Activated CD8-positive, alpha-beta memory T cell treated with anti-CD3 and anti-CD28 coated beads for 24 hours (primary cell): ENCODE data around the gene TGOLN2.

Experiments used
- DNase-seq: peaks from one replicate; pipeline ENCODE4 v3.0.0-alpha.2; 2020

Gene TGOLN2

DNA sequence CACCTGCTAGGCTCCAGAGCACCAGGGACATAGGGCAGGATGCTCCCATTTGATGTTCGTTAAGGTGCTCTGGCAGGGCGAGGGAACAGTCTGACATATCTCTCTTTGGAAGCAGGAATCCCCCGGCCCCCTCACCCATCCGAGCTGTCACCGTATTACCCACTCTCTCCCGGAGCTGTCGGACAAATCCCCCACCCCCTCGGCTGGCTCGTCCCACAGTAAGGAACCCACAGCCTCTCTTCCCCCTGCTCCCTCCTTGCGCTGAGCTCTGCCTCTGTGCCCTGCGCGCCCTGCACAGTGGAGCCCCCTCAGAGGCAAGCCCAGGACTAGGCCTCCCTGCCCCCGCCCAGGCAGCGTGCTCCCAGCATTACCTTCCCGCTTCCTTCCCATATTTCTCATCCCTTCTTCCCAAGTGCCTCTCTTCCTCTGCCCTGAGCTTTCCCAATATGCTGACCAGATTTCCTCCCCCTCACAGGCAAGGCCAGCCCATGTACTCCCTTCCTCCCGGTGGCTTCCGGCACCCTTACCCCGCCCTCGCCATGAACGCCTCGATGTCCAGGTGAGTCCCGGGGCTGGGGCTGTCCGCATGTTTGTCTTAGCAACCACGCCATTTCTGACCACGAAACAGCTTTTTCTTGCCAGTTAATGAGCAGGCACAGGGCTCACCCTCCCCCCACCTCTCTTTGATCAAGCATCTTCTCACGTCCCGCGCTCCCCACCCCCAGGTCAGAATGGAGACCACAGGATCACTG lies 23.8 kb downstream of the TGOLN2 start:
- DNase-seq: no peak

DNA sequence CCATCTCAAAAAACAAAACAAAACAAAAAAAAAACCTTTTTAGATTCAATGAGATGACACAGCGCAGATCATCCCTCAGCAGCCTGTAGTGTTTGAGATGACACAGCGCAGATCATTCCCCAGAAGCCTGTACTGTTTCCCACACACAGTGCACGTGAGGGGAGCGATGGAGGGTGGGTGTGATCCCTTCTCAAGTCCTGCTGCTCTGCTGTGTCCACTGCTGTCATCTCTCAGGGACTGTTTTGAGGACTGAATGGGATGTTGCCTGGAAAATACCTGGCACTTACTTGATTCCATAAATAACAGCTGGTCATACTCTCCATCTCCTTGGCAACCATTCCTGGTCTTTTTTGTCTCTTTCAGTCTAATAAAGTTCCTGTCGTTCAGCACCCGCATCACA lies 25.7 kb downstream of the TGOLN2 start:
- DNase-seq: no peak

- DNase-seq: no peak
Measured at GRCh38 chr2:85291425-85292023, 36.3 kb downstream of the TGOLN2 start.

DNA sequence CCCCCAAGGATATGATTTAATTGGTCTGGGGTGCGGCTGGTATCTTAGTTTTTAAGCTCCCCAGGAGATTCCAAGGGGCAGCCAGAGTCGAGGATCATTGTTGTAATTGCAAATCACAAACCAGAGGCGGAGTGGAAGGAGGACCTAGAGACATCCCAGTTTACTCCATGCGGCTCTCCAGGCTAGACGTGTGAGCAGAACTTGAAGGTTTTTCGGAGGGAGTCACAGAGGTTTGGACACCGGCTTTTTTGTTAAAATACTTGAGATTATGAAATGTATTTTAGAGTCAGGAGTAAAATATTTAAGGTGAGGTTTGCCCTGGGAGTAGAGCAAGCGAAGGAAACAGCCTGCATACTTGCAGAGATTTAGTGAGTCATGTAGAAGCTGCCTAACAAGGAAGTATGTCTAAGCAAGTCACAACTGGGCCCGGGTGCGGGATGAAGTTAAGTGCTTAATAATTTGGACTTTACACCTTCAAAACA lies 39.5 kb downstream of the TGOLN2 start:
- DNase-seq: no peak

- no peak for DNase-seq
Measured at GRCh38 chr2:85287721-85288120, 40.1 kb downstream of the TGOLN2 start.

GRCh38 chr2:85286918-85287317 lies 40.9 kb downstream of the TGOLN2 start:
- no peak for DNase-seq

DNA sequence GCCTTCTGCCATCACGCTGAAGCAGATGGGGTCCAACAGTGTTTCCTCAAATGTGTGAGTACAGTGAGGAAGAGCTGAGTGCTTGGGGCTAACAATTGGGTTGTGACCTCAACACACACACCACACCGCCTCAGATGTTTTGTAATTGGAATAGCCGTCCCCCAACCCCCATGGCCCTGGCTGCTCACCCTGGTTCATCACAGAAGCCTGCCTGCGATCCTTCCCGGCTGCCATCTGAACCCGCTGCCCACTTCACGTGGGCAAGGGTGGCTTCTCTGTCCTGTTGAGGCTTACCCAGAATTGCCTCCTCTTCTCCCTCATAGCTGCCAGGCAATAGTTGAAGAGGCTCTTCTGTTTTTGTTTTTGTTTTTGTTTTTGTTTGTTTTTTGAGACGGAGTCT lies 44.1 kb downstream of the TGOLN2 start:
- DNase-seq: no peak

DNA sequence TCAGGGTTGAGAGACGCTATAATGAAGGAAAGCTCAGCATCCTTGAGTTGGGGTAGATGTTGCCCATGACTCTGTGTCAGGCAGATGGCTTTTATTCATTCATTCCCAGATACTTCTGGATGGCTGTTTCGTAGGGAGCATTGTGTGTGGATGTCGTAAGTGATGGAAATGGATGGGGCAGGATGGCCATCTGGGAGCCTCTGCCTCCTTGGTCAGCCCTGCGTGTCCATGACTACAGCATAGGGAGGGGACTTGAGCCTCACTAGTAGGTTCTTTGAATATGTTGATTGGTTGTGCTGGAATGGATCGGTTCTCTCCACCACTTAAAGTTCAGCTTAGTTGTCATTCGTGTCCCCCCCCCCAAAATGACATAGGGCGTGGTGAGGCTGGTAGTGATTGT lies 44.9 kb downstream of the TGOLN2 start:
- DNase-seq: no peak

DNA sequence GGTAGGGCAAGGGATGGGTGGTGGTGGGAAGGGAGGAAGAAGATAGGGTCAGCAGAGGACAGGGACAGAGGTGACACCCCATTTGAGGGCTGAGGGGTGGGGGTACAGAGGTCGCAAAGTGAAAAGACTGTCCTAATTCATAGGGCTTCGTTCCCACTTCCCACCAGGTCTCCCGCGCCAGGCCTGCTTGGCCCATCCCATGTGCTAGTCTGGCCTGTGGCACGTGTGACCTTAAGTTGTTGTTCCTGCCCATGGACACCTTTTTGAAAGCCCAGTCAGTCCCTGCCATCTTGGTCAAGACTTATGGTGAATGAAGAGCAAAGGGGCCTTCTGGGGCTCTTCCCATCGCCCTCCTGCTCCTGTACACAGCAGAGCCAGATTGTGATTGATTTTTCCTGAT lies 46.2 kb downstream of the TGOLN2 start:
- no peak for DNase-seq

DNA sequence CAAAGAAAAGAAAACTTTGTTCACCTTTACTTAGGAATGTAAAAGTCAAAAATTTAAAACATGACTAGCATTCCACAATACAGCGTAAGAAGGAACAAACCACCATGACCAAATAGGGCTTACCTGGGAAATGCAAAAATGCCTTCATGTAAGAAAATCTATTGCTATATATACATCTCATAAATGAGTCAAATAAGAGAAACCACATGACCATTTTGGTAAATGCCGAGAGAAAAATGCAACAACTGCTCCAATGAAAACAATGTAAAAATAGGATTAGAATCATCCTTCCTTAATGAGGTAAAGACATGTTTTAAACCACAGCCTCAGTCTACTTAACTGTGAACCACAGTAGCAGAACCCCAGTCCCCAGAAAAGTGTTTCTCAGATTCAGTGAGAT lies 49.4 kb downstream of the TGOLN2 start:
- DNase-seq: no peak

DNA sequence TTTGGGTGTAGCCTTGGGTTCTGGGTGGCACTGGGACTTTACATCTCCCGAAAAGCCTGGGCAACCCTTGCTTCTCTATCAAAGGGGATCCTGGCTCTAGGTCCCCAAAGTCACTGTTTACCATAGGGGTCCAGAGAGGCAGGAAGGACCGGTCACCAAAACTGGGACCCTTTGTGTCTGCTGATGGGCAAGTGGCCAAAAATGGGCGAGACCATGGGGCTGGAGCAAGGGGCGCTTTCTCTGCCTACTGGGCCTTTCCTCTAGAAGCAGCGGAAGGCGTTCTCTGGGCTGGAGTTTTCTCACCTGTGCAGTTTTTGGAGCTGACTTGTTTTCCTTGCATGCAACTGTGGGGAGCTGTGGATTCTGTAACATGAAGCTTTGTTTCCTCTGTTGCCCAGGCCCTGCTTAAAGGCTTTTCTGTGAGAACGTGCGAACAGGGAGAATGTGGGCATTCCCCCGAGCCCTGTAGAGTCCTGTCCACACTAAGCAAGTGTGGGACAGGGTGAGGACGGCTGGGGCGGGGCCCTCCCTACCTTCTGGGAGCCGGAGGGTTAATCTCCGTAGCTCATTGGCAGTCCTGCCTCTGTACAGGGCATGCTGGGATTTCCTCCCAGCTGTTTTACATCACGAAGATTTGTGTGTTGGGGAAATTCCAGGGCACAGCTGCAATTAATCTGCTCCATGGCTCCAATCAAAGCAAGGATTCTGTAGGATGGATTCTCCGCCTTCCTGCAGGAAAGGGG lies 50.2 kb downstream of the TGOLN2 start:
- no peak for DNase-seq

GRCh38 chr2:85276571-85277118 lies 51.1 kb downstream of the TGOLN2 start:
- no peak for DNase-seq

- no peak for DNase-seq
Measured at GRCh38 chr2:85275984-85276540, 51.7 kb downstream of the TGOLN2 start.

- DNase-seq: no peak
Measured at GRCh38 chr2:85273738-85274731, 53.8 kb downstream of the TGOLN2 start.

DNA sequence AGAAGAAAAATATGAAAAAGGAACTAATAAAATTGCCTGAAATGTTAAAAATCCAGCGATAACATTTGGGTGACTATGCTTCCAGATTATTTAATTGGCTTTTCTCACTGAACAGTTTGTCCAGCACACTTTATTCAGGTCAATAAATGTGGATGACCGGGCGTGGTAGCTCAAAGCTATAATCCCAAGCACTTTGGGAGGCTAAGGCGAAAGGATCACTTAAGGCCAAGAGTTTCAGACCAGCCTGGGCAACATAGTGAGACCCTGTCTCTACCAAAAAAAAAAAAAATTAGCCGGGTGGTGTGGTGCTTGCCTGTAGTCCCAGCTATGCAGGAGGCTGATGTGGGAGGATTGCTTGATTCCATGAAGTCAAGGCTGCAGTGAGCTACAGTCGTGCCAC lies 55.4 kb downstream of the TGOLN2 start:
- DNase-seq: no peak

DNA sequence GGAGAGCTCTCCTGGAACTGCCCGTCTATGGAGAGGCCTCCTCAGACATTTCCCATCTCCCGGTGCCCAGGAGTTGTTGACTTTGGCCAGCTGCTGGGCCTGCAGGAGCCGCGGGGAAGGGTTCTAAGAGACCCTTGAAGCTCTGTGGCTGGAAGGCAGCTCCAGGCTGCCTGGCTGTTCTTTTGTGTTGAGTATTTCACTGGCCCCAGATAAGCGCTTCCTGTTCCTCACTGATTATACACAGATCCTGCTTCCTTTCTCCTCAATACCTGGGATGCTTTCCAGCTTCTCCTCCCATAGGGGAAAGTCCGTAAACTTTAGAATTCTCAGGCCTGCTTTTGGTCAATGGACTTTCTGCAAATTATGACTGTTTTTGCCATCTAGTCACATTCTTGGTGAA lies 57.8 kb downstream of the TGOLN2 start:
- DNase-seq: no peak
